Umbilical cord (tissue), 2 donors: Measurements from ENCODE around the gene DUSP1. TPM values are rescaled to one million over a fixed set of nuclear protein-coding genes. Genes with fewer than 3 reads are reported as not detected.
A peak's percentile ranks its signal among the peaks of the same experiment; 100 is the strongest.

Source experiments
- DNase-seq: peaks from one replicate; pipeline ENCODE4 v3.0.0-alpha.2; 2015; ENCODE audit warnings: low spot score
- total RNA-seq: library from RNA; depleted of rRNA; stranded (reverse); fragments of >200 nt; gene quantifications from one replicate; pipeline ENCODE4 v1.2.3, GENCODE V29; 2014; ENCODE audit warnings: low replicate concordance; ENCODE audit not compliant: insufficient read depth

The DUSP1 gene
- total RNA-seq, 1 donor from 2014 or later, result 624 TPM

DNA sequence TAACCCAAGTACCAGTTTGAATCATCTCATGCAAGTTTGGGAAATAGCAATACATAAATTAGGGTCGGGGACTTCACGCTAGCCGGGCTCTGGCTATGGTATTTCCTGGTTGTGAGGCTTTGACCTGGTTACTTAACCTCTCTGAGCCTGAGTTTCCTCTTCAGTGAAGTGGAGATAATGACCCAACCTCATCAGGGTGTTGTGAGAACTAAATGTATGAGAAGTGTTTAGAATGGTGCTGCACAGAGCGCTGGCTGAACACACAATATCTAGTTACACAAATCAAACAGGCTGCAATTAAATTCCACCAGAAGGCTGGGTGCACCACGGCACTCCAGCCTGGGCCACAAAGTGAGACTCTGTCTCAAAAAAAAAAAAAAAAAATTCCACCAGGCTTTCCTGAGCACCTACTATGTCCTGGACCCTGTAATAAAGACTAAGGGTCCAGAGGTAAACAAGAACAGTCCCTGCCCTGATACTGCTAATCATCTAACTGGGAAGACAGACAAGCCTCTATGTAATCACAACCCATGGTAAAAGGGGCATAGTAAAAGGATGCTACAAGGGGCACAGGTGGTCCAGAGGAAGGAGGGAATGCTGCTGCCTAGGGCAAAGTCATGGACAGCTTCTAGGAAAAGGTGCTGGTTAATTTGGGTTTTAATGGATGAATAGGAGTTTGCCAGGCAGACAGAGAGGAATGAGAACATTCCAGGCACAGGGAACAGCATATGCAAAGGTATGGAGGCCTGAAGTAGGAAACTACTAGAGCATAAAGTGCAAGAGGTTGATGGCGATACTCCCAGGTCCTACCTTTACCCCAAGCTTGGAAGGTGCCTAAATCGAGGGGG is 27.7 kb downstream of the DUSP1 start:
- no peak for DNase-seq

DNA sequence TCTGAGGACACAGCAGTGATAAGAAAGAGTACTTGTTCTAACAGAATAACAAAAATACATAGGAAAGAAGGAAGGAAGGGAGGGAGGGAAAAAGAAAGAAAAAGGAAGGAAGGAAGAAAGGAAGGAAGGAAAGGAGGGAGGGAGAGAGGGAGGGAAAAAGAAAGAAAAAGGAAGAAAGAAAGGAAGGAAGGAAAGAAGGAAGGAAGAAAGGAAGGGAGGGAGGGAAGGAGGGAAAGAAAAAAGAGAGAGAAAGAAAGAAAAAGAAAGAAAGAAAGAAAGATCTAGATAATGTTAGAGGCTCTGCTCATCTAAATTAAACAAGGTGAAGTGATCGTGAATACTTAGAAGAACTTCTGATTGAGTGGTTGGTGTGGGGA is 29.8 kb downstream of the DUSP1 start:
- no peak for DNase-seq

DNA sequence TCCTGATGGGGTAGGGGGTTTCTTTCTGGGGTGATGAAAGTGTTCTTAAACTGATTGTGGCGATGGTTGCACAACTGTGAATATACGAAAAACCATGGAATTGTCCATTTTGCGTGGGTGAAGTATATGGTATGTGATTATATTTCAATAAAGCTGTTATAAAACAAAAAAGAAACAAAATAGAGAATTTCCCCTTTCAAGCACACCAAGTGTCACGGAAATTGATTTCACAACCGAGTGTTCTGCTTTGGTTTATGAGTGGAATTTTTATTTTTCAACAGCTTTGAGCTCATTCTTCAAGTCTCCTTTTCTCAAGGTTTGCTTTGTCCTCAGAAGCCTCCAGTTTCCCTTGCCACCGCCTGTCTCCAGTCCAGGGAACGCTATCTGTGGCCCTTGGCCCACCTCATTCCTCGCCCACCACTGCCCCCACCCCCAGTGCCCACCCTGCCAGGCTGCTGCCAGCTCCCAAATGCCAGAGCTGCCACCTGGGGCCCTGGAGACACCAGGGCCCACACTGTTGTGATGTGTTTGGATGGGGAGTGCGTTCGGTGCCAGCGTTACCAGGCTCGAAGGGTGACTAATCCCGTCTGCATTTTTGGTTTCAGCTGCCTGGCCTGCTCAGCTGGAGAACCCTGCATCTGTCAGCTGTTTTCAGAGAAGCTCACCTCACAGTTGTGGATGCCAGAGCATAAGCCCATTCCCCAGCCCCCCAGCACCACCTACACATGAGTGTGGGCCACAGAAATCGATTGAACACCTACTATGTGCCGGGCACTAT is 30.4 kb downstream of the DUSP1 start:
- DNase-seq, result peak; percentile 63

- DNase-seq, result no peak
Observed at GRCh38 chr5:172739375-172739774, 31.6 kb downstream of the DUSP1 start.

DNA sequence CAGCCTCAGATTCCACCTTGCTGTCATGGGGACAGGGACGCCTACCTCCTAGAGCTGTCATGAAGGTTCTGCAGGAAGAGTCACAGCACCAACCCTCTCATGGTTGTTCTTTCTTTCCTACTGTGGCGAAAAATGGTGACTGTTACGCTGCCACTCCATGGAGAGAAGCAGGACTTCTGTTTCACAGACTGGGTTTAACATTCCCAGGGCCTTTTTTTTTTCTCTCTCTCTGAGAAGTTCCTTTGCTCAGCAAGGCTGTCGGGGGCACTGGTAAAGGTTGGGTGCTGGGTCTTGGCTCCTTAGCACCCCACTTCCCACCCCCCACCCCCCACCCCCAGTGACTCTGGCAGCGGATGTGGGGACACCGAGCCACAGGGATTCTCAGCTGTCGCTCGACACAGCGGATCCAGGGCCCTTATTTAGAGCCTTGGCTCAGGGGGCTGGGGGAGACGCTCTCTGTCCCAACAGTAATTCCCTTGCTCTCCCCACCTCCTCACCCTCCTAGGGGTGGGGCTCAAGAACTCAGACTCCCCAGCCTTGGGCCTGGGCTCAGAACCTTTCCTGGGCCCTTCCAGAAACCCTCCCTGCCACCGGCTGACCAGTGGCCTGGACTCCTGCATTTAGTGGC is 34.4 kb downstream of the DUSP1 start:
- no peak for DNase-seq

DNA sequence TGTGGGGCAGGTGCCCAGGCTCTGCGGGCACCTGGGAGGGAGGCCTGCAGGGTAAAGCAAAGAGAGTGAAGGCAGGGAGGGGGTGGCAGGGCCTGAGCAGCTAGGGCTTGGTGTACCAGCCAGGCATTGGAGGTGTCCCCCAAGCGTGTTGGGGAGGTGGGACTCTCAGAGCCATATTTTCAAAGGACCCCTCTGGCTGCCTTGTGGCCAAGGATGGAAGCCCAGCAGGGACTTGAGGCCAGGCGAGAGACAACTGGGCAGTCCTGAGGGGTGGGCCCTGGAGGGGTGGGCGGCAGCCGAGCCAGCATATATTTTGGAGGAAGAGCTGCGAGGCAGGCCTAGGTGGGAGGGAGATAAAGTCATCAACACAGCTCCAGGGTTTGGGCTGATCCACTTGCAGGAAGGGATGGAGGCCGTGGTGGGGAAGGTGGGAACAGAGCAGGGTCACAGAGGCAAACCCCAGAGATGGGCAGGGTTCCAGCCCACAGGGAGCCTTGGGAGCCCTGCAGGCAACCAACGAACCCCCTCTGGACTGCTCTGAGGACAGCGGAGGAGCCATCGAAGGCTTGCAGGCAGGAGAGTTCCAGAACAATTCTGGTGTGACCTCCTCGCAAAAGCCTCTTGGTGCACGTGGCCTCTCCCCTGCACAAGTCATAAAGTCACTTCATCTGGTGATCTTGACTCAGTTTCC is 35.7 kb downstream of the DUSP1 start:
- no peak for DNase-seq

DNA sequence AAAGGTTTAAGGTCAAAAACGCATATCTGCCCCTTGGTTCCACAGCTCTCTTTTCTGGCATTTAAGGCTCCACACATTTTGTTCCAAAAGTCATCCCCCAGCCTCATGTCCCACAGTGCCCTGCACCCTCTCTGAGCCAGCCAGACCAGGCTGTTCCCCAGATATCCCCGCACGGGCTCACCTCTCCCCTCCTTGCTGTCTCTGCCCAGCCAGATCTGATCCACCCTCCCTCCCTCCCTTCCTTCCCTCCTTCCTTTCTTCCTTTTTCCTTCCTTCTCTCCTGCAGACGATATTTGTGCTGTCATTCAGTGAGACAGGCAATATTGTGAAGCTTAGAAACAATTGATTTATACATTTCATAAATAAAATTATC is 37.0 kb downstream of the DUSP1 start:
- DNase-seq, result no peak

DNA sequence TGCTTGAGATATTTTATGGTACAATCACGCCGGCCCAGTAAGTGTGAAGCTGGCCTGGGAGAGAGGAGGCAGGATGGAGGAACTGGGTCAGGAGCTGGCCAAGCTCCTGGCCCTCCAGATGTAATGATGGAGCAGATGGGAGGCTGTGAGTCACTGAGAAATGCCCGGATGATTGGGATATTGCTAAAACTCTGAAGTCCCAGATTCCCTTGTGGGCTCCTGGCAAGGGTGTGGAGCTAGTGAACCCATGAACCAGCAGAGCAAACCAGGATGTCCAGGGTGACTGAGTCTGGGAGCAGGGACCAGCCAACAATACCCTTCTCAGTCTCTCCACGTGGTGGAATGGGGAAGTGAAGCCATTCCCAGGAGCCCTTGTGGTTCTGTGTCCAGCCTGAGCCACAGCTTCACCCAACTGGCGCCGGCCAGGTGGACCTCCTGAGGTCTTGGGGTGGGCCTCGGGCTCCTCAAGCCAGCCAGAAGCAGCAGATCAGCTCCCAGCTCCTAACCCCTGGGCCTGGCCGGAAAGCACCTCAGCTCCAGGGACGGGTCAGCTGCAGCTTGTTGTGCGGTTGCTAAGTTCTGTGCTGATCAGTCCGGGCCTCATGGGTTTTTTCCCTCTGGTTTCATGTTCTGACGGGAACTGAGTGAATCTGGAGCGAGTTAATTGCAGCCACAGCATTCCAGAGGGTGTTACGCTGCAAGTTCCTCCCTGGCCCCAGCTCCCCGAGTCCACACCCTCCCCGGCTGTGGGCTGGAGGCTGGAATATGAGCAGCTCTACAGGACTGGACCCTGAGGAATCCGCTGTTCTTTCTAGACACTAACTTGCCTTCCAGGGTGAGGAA is 37.6 kb downstream of the DUSP1 start:
- DNase-seq, result peak; percentile 92

GRCh38 chr5:172732201-172732865 is 38.7 kb downstream of the DUSP1 start:
- no peak for DNase-seq

GRCh38 chr5:172731680-172732074 is 39.3 kb downstream of the DUSP1 start:
- DNase-seq, result no peak

DNA sequence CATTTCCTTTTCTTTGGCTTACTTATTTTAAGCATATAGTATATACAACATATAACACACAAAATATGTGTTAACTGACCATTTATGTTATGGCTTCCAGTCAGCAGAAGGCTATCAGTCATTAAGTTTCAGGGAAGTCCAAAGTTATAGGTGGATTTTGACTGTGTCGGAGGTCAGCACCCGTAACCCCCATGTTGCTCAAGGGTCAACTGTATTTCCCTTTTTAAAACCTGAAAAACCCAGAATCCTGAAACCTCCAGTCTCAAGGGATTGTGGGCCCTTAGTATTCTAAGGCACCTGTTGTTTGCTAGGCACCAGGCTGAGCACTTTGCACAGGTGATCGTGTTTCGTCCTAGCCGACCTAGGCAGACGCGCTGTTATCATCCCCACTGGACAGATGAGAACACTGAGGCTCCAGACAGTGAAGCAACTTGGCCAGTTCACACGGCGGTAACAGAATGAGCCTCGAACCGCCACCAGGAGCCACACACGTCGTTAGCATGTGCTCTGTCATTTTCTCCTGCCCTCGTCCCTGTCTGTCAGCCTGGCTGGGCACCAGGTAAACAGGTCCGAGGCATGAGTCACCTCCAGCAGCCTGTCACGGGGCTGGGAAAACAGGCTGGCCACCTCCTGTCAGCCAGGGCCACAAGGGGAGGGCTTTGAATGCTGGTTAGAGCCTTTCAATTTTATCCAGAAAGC is 39.9 kb downstream of the DUSP1 start:
- no peak for DNase-seq

- no peak for DNase-seq
Observed at GRCh38 chr5:172730222-172730621, 40.8 kb downstream of the DUSP1 start.

- no peak for DNase-seq
Observed at GRCh38 chr5:172729588-172729987, 41.4 kb downstream of the DUSP1 start.

DNA sequence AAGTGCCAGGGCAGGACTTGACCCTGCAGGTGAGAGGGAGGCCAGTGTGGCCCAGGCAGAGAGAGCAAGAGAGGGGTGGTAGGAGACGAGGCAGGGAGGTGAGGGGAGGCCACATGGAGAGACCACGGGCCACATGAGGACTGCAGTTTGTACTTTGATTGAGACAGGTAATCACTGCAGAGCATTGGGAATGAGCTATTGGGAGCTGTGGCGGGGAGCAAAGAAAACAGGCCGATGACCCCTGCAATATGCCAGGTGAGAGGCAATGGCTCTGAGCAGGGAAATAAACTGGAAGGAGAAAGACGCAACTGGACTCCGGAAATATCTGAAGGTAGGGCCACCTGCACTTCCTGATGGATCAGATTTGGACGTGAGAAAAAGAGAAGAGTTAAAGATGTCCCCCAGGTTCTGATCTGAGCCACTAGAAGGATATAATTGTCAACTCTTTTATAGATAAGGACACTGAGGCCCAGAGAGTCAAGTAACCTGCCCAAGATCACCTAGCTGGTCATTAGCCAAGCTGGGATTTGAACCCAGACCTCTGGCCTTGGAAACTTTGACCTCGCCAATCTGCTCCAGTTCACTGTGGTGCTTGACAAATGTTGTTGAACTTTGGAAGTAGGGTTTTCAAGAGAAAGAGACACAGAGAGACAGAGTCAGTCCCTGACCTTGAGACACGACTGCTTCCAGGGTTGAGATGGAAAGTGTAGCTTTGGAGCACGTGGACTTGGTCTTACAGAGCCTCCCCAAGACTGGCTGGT is 42.3 kb downstream of the DUSP1 start:
- DNase-seq, result no peak

DNA sequence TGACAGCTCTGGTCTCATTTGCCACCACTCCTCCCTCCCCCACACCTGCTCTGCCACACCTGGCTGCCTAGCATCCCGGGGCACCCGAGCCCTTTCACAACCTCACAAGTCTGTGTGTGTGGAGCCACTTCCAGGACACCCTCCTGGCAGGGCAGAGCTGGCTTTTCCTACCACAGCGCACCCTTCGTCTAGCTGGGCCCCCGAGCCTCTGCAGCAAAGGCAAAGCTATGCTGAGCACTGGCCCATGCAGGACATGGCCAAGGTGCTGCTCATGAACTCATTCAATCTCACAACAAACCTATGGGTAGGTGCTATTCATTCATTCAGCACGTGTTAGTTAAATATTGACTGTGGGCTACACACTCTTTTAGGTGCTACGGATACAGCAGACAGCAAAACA is 43.4 kb downstream of the DUSP1 start:
- no peak for DNase-seq

DNA sequence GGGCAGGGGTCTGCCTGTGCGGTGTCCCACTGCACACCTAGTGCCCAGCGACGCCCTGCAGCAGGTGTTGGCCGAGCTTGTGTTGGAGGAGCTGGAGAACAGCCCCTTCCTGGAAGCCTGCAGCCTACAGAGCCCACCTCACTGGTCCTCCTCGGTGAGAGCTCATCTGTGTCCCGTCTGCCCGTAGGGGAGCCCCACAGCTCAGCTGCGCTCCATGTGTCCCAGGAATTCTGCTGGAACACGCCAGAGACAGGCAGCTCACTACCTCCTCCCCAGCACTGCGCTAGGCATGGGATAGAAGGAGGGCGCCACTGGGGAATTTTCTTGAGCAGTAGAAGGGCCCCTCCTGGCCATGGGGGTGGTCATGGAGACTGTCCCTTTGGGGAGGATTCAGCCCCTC is 44.0 kb downstream of the DUSP1 start:
- DNase-seq, result no peak

DNA sequence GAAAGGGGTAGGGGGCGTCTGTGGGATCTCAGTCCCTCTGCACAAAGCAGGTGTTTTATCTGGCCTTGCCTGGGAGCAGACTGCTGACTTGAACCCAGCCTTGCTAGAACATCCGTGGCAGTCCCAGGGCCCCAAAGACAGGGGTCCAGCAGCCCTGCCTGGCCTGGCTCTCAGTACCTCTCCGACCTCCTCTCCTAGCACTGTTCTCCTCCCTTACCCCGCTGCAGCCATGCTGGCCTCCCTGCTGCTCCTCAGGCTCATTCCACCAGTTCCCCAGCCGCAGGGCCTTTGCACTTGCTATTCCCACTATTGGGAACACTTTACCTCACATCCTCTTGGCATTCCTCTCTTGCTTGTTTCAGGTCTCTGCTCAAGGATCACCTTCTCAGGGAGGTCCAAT is 45.2 kb downstream of the DUSP1 start:
- DNase-seq, result no peak

- no peak for DNase-seq
Observed at GRCh38 chr5:172725273-172725672, 45.7 kb downstream of the DUSP1 start.
